HAP-1 (cell line): ENCODE data around the gene ZMIZ1.

ENCODE experiments used
- DNase-seq, 2 experiments: peaks; one replicate each; pipeline ENCODE4 v3.0.0-alpha.2; 2016 to 2020; ENCODE audit warnings: low spot score in 2 of 2
- H3K27me3 ChIP-seq: fragments of 250-450 bp; sonication (Bioruptor Pico); 2 replicates; pipeline ENCODE4 v1.5.1; 2020; ENCODE audit warnings: low read depth, mild to moderate bottlenecking, moderate library complexity
- H3K36me3 ChIP-seq: fragments of 250-450 bp; sonication (Bioruptor Pico); replicated peaks from 2 replicates; pipeline ENCODE4 v1.5.1; 2020; ENCODE audit warnings: mild to moderate bottlenecking
- H3K4me1 ChIP-seq: fragments of 250-450 bp; sonication (Bioruptor Pico); 2 replicates; pipeline ENCODE4 v1.5.1; 2020; ENCODE audit warnings: mild to moderate bottlenecking
- H3K4me3 ChIP-seq: fragments of 250-450 bp; sonication (Bioruptor Pico); 2 replicates; pipeline ENCODE4 v1.5.1; 2020; ENCODE audit warnings: mild to moderate bottlenecking, moderate library complexity
- H3K9me3 ChIP-seq: fragments of 250-450 bp; sonication (Bioruptor Pico); 2 replicates; pipeline ENCODE4 v1.5.1; 2020; ENCODE audit warnings: mild to moderate bottlenecking, moderate library complexity
- in situ Hi-C: fragments of 300-500 bp; cut with MboI; formaldehyde crosslinking; loops from 3 replicates; pipeline ENCODE4 v1.14.3; 2020; ENCODE audit warnings: low sequenced_read_pairs, inconsistent platforms, mixed read lengths

The ZMIZ1 gene

DNA sequence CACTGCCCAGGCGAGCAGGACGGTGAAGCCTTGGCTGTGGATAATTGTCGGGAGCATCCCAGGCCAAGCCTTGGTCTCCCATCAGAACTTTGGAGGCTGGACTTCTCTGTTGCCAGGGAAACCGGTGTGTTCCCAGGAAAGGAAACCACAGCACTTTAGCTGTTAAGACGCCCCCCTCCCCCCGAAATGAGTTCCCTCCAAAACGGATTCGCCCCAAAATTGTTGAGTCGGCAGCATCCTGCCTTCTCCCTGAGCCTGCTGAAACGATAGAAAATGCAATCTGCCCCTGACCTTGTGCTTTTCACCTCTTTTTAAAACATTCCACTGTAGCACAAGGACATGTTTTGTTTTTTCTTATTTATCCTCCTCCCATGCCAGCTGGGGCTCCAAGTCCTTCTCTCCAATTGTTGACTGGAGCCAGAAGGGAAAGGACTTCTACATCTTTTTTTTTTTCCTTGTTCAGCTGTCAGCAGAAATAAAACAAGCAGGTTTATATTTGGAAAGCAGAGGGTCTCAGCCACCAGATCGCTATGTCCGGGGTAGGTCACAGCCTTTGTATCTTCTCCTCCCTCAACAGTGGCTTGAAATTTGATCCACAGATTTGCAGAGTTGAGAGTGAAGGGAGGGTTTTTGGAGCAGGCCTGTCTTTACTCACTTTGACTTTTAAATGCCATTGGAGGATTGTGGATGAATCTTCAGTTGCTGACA, 116.5 kb downstream of the ZMIZ1 start:
- H3K4me1 ChIP-seq, result no peaks in the 10 kb centered on the region
- in situ Hi-C loops, result no loop called here
- H3K36me3 ChIP-seq, result no peaks in the 10 kb centered on the region
- no peaks in the 10 kb centered on the region for H3K9me3 ChIP-seq
- no peak for DNase-seq
- no peaks in the 10 kb centered on the region for H3K27me3 ChIP-seq
- H3K4me3 ChIP-seq, result no peak overlapping the region

DNA sequence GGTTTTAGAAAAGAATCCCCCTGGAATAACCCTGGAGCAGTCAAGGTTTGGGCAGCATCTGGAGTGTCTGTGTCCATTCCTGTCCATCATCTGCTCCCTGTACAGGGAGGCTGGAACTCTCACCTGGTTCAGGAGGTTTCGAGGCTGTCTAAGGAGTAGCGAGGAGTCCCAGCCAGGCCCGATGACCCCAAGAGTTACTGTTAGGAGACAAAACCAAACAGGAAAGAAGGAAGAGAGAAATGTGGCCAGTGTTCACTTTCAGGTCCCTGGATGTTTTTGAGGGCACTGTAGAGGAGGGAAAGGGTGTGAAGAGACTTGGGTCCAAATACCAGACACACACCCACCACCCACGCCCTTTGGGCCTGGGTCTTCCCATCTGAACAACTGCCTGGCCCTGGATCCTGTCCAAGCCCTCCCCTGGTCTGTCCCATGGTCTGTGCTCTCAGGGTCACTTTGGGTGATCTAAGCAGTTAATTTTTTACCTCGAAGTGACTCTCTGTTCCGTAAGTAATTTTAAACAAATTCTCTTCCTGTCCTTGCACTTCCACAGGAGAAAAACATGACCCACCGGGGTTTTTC, 117.1 kb downstream of the ZMIZ1 start:
- in situ Hi-C loops, result no loop called here
- no peaks in the 10 kb centered on the region for H3K4me1 ChIP-seq

DNA sequence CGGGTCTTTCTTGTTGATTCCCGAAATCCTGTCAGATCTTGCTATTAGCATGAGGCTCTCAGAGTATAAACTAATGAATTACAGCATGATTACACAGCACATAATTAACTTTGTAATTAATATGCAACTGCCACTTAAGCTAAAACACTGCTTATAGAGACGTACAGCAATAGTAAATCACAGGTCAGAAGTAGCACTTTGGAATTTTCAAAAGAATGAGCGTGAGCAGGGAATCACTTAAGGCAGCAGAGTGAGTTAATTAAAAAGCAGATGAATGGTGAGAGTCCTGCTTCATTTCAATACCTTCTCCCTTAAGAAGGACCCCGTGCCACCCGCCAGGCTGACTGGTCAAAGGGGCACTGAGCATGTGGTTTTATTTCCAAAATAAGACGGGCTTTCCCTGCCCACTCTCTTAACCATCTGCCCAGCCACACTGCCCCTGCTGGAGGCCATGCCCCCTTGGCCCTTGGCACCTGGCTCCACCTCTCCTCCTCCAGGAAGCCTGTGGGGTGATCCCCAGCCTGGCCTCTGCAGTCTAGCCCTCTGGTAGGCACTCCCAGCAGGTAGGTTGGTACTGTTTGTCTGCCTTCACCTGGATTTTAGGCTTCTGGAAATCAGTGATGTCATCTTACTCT, 117.8 kb downstream of the ZMIZ1 start:
- in situ Hi-C loops, result no loop called here
- no peaks in the 10 kb centered on the region for H3K27me3 ChIP-seq
- no peaks in the 10 kb centered on the region for H3K4me1 ChIP-seq
- H3K9me3 ChIP-seq, result no peaks in the 10 kb centered on the region
- H3K36me3 ChIP-seq, result no peaks in the 10 kb centered on the region
- H3K4me3 ChIP-seq, result no peak overlapping the region
- no peak for DNase-seq

More for the DNA sequence above, 117.1 kb downstream of the ZMIZ1 start:
- DNase-seq, result no peak
- Histone ChIP-seq H3K27me3 (no peaks in the 10 kb centered on the region), H3K36me3 (no peaks in the 10 kb centered on the region), H3K4me3 (no peak overlapping the region), H3K9me3 (no peaks in the 10 kb centered on the region)

DNA sequence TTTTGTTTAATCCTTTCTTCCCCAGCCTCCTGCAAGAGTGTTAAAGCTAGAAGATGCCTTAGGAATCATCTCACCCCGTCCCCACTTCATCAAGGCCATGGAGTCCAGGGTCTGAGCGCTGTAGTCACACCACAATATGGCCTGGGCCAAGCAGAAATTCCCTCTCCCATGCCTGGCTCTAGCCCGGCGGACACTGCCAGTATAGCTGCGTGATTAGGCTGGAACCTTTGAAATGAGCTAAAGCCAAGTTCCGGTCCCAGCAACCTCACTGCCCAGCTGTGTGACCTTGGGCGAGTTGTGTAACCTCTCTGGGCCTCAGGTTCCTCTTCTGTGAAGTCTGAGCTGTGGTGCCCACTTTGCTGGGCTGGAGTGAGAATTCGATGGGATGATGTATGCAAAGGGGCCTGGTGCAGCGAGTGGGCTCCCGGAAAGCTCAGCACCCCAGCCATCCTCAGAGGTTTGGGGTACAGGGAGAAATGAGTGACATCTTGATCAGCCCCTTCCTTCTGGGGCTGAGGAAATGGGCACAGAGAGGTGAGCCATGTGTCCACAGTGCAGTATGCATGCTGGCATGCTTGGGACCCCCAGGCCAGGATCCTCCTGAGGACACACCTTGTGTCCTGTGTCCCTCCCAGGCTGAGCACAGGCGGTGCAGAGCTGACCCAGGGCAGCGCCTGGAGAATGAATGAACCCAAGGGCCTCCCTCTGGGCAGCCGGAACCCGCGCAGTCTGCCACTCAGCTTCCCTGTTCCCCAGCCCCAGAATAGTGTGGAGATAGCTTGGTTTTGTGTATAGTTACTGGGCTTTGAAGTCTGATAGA, 118.6 kb downstream of the ZMIZ1 start:
- no peaks in the 10 kb centered on the region for H3K9me3 ChIP-seq
- H3K4me3 ChIP-seq, result no peak overlapping the region
- H3K27me3 ChIP-seq, result no peaks in the 10 kb centered on the region
- no peaks in the 10 kb centered on the region for H3K36me3 ChIP-seq
- DNase-seq, result no peak
- H3K4me1 ChIP-seq, result no peaks in the 10 kb centered on the region
- in situ Hi-C loops, result no loop called here

DNA sequence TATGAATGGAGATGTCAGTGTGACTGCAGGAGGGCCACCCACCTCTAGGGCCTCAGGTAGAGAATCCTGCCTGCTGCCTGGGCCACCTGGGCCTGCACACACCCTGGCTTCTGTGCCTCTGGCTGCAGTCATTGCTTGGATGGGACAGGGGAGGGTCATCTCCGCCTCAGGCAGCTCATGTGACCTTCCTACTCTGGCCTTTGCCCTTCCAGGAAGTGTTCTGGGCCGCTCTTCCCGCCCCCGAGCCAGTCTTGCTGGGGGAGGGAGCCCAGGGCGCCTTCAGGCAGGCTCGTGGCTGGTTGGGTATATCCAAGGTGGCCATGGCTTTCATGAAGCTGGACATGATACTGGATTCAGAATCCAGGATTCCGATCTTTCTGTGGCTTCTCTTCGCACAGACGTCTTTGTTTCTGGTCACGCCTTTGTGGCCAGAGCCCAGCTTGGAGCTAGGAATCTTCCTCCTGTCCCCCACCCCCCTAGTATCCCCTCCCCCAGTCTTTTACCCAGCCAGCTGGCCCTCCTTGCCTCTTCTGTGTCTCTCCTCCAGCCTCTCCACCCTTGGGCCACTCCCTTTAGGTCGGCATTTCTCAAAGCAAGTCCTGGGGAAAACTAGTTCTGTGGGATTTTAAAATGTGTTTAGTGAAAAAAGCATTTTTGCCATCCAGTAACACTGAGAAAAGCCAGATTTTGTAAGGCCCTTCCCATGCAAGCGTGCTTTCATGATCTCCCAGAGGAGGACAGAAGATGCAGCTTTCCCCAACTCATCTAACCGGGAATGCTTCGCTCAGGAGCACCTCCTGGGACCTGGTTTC, 119.6 kb downstream of the ZMIZ1 start:
- no peaks in the 10 kb centered on the region for H3K4me1 ChIP-seq
- H3K9me3 ChIP-seq, result no peaks in the 10 kb centered on the region
- no peaks in the 10 kb centered on the region for H3K27me3 ChIP-seq
- in situ Hi-C loops, result no loop called here
- H3K36me3 ChIP-seq, result no peaks in the 10 kb centered on the region
- H3K4me3 ChIP-seq, result no peak overlapping the region
- no peak for DNase-seq

DNA sequence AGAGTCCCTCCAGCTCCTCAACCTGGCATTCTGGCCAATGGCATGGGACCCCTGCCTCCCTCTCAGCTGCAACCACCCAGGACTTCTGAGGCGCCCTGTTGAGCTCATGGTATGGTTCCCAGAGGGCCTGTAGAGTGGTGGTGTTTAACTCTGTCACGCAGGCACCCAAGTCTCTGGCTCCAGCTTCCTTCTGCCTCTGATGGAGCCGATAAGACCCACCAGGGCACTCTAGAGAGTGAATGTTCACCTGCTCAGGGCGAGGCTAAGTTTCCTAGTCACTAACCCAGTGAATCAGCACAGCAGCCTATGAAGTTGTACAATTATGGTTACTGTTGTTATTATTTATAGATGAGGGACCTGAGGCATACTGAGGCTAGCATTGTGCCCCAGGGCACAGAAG, 120.4 kb downstream of the ZMIZ1 start:
- in situ Hi-C loops, result no loop called here
- H3K36me3 ChIP-seq, result no peaks in the 10 kb centered on the region
- H3K4me1 ChIP-seq, result no peaks in the 10 kb centered on the region
- no peaks in the 10 kb centered on the region for H3K27me3 ChIP-seq
- H3K4me3 ChIP-seq, result no peak overlapping the region
- DNase-seq, result no peak
- no peaks in the 10 kb centered on the region for H3K9me3 ChIP-seq

DNA sequence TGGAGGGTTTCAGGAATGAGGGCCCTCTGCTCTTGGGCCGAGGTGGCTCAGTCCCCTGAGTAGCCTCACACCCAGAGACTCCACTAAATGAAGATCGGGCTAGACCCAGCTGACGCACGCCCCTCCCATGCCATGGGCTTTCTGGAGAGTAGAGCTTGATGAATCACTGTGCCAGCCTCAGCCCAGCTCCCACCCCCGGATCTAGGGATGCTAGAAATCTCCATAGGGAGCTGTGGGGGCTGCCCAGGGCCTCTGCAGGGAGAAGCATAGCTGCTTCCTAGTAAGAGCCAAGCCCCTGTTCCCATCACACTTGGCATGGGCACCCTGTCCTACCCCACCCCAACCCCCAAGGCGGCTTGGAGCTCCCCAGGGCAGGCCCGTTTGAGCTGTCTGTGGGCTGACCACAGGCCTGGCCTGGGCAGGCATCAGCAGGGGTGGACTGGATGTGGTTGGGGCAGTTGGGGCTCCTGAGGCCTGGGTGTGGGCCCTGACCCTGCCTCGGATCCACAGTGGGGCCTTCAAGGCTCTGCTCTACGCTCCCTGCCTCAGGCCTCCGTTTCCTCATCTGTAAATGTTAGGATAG, 121.2 kb downstream of the ZMIZ1 start:
- H3K4me3 ChIP-seq, result no peak overlapping the region
- in situ Hi-C loops, result no loop called here
- no peaks in the 10 kb centered on the region for H3K27me3 ChIP-seq
- H3K9me3 ChIP-seq, result no peaks in the 10 kb centered on the region
- DNase-seq, result no peak
- H3K4me1 ChIP-seq, result no peaks in the 10 kb centered on the region; the same call in 1 of the 2 replicates
- H3K36me3 ChIP-seq, result no peaks in the 10 kb centered on the region

DNA sequence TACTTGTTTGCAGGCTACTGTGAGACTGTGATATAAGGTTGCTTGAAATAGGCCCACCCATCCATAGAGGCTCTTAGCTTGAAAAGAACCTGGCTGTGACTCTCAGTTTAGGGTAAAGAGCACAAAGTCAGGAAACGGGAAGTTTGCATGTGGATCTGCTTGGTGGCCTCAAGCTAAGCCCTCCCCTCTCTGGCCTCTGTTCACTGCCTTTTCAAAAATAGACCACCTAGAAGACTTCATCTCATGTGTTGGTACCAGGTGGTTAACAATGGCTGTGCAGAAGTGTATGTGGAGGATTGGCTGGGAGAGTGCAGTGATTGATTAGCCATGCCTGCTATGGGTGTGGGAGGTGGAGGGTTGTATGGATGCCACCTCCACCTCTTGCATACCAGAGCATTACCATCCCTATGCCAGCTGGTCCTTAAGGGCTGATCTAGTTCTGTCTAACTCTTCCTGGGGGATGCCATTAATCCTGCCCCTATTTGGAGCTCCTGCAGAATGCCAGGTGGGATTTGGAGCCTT, 122.0 kb downstream of the ZMIZ1 start:
- no peak overlapping the region for H3K4me3 ChIP-seq
- no peak for DNase-seq
- H3K4me1 ChIP-seq, result no peaks in the 10 kb centered on the region; the same call in 1 of the 2 replicates
- H3K36me3 ChIP-seq, result no peaks in the 10 kb centered on the region
- H3K9me3 ChIP-seq, result no peaks in the 10 kb centered on the region
- H3K27me3 ChIP-seq, result no peaks in the 10 kb centered on the region
- in situ Hi-C loops, result no loop called here

DNA sequence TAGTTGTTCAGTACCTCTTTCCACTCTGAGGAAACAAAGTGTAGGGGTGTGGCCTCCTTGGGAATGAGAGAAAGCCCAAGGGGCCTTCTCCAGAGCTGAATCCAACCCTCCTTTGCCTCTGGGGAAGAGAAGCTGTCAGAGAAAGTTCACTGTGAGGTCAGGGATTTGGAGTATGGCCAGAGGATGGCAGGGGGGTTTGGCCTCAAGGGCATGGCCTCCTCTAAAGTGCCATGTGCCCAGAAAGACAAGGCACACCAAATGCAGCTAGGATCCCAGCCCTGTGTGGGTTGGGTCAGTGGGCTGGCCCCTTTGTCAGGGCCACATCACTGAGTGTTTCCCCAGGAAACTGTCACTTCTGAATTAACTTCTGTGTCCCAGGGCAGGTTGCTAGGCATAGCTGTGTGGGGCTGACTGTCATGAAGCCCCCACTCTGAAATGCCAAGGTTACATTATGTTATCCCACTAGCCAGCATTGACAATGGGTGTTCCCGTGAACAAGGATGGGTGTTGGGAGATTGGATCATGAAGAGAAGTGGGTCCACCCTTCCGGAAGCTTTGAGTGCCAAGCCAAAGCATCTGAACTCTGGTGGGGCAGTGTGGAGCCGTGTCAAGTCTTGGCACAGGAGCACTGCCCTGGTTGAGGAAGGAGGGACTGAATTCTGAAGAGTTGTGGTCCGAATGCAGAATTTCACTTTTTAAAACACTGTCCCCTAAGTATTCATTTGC, 123.3 kb downstream of the ZMIZ1 start:
- no peaks in the 10 kb centered on the region for H3K36me3 ChIP-seq
- no peaks in the 10 kb centered on the region for H3K9me3 ChIP-seq
- in situ Hi-C loops, result no loop called here
- DNase-seq, result no peak
- H3K27me3 ChIP-seq, result no peaks in the 10 kb centered on the region
- no peak overlapping the region for H3K4me3 ChIP-seq
- no peaks in the 10 kb centered on the region; the same call in 1 of the 2 replicates for H3K4me1 ChIP-seq

DNA sequence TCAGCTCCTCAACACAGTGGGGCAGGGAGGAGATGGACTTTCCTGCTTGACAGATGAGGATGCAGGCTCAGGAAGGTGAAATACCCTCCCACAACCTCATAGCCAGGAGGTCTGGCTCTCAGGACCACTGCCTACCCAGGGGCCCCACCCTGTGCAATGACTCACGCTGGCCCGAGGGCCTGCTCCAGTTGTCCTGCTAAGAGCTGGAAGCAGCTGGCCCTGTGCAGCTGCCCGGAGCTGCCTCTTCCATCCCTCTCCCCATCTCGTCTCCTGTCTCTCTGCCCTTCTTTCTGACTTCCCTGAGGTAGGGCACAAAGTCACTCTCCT, 123.9 kb downstream of the ZMIZ1 start:
- Histone ChIP-seq H3K27me3 (no peaks in the 10 kb centered on the region), H3K36me3 (no peaks in the 10 kb centered on the region), H3K9me3 (no peaks in the 10 kb centered on the region), H3K4me1 (no peaks in the 10 kb centered on the region; the same call in 1 of the 2 replicates), H3K4me3 (no peak overlapping the region)
- no peak for DNase-seq
- in situ Hi-C loops, result no loop called here

DNA sequence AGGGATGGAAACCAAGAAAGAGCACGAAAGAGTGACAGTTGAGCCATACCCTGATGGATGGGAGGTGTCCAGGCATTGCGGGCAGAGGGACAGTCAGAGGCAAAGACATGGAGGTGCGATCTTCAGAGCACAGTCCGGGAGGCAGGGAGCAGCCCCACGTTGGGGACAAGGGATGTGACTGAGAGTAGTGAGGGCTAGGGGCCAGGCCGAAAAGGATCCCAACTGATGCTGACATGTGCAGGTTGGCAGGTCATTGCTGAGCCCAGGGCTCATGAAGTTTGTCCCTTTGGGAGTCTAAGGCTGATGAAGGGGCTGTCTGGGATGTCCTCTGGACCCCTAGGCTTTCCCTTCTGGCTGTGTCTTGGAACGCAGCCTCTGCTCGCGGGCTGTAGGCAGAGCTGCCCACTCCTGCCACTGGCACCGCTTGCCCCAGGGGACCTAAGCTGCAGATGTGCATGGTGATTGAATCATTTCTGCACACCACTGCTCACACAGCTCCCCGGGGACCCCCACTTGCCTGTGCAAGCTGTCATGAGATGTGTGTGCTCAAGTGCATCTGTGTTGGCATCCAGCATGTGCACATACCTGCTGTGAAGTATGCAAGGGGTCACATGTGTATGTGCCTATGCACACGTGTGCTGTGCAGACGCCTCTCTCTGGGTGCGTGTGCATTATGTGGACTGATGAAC, 125.1 kb downstream of the ZMIZ1 start:
- Histone ChIP-seq H3K9me3 (no peaks in the 10 kb centered on the region), H3K4me3 (no peak overlapping the region), H3K27me3 (no peaks in the 10 kb centered on the region), H3K4me1 (no peaks in the 10 kb centered on the region; the same call in 1 of the 2 replicates), H3K36me3 (no peaks in the 10 kb centered on the region)
- no peak for DNase-seq
- in situ Hi-C loops, result no loop called here
